Measurements from ENCODE around the gene ZNF575.

- TF ChIP-seq POLR2A (IDR thresholded peaks at IDR 0.05) = no peak
- no peak for TF ChIP-seq CTCF (IDR thresholded peaks at IDR 0.05)
These were observed 45.8 kb downstream of the ZNF575 start for GRCh38 chr19:43578787-43579186.
